GM19023 (cell line): Measurements from ENCODE around the gene MT1B.

ENCODE experiments used
- ATAC-seq: cut with Tn5 transposase; IDR thresholded peaks from one replicate; pipeline ENCODE4 v1.9.1; 2021; ENCODE audit warnings: mild to moderate bottlenecking, moderate library complexity; ENCODE audit not compliant: unreplicated experiment

Gene MT1B

DNA sequence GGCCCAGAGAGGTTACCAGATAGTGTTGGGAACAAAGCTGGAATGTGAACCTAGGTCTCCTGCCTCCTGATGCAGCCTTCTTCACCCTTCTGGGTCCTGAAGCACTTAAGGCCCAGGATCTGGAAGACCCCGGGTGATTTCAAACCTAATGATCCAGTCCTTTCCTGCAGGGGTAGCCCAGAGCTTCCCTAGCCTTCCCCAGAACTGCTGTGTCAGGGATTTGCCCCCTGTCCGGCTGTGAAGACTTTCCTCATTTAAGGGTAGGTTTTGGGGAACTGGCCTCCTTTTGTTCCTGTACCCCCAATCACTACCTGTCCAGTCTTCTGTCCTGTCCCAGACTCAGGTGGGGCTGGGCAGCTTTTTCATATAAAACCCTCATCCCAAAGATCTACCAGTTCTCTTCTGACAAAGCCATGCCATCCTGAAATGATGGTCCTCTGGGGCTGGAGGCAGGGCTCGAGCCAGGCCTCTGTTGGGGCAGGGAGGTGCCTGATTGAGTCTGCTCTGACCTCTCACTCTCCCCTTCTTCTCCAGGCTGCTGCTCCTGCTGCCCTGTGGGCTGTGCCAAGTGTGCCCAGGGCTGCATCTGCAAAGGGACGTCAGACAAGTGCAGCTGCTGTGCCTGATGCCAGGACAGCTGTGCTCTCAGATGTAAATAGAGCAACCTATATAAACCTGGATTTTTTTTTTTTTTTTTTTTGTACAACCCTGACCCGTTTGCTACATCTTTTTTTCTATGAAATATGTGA is 31.9 kb downstream of the MT1B start:
- ATAC-seq = no peak

- no peak for ATAC-seq
These were observed 32.7 kb downstream of the MT1B start for GRCh38 chr16:56684256-56684925.

GRCh38 chr16:56684926-56685590 is 33.4 kb downstream of the MT1B start:
- no peak for ATAC-seq

- ATAC-seq = no peak
These were observed 35.1 kb downstream of the MT1B start for GRCh38 chr16:56686758-56687157.

DNA sequence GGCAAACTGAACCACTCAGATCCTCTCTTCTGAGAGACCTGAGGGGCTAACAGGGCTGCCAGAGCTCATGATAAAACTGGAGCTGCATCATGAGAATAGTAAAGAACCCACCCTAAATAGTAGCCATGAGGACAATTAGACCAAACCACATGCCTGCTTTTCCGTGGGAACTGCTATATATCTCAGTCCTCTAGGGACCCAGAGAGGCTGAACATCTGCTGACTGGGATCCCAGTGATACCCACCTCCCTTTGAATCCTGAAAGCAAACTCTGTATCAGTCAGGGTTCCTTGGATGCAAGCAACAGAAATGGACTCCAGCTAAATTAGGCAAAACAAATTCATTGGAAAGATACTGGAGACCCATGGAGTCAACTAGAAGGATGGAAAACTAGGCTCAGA is 37.1 kb downstream of the MT1B start:
- no peak for ATAC-seq

- ATAC-seq = no peak
These were observed 37.5 kb downstream of the MT1B start for GRCh38 chr16:56689171-56689570.

GRCh38 chr16:56690420-56691122 is 38.9 kb downstream of the MT1B start:
- no peak for ATAC-seq

GRCh38 chr16:56691885-56692284 is 40.2 kb downstream of the MT1B start:
- ATAC-seq = no peak

DNA sequence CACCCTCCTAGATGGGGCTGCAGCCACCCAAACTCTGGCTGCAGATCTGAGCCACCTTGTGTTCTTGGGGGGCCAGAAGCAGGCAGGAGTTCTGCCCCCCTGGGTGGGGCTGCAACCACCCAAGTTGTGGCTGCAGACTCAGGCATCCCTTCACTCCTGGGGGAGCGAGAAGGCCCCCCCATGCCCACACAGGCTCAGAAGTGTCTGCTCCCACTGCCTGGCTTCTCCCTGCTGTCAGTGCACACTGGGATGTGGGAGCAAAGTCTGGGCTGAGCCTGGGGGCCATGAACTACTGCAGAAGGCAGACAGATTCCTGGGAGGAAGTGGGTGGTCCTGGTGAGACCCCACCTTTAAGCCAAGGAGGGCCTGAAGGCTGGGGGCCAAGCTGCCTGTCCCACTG is 43.6 kb downstream of the MT1B start:
- ATAC-seq = no peak

DNA sequence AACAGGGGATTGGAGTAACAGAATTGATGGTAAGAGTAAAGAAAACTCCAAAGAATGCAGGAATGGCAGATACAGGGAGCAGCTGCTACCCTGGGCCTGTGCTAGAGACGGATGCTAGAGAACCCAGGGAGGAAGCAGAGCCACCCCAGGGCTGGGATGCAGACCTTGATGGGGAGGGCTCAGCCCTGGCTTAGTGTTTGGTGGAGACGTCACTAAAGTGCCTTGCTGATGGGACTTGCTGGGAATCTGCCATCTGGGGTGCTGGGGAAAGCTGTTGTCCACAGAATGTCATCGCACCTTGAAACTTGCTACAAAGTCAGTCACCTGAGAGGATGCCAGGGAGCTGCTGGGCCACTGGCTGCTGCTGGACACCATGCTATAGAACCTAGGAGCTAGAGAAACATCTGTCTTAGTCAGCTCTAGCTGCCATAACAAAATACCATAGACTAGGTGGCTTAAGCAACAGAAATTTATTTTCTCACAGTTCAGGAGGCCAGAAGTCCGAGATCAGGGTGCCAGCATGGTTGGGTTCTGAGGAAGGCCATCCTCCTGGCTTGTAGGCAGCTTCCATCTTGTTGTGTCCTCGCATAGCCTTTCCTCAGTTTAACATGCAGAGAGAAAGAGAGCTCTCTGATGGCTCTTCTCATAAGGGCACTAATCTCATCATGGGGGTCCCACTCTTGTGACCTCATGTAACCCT is 45.9 kb downstream of the MT1B start:
- no peak for ATAC-seq

DNA sequence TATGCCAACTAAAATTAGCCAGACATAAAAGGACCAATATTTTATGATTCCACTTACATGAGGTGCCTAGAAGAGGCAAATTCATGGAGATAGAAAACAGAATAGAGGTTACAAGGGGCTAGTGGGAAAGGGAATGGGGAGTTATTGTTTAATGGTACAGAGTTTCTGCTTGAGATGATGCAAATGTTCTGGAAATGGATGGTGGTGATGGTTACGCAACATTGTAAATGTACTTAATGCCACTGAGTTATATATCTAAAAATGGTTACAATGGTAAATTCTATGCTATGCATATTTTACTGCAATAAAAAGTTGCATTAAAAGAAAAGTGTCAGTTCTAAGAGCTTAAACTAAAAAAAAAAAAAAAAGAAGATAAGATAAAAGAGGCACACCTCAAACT is 48.5 kb downstream of the MT1B start:
- ATAC-seq = no peak

DNA sequence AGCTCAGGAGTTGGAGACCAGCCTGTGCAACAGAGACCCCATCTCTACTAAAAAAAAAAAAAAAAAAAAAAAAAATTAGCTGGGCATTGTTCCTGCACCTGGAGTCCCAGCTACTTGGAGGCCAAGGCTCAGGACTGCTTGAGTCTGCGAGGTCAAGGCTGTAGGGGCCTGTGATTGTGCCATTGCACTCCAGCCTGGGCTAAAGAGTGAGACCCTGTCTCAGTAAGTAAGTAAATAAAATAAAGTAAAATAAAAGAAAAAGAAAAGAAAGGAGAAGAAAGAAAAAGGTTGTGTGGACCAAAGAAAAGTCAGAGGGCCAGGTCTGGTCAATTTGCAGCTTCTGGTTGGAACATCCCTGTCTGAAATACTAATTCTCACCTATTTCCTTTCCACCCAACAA is 48.9 kb downstream of the MT1B start:
- no peak for ATAC-seq

- no peak for ATAC-seq
These were observed 49.8 kb downstream of the MT1B start for GRCh38 chr16:56701534-56701933.
